HFFc6 (cell line): Measurements from ENCODE around the gene SS18L1. TPM values are rescaled to one million over a fixed set of nuclear protein-coding genes. Genes with fewer than 3 reads are reported as not detected.

Experiments
- DNase-seq: peaks from one replicate; pipeline ENCODE4 v3.0.0-alpha.2; 2018
- H3K27ac Mint-ChIP-seq: 2 replicates; pipeline ENCODE4 v1.8.0; 2020; ENCODE audit warnings: mild to moderate bottlenecking, mixed read lengths
- H3K27me3 Mint-ChIP-seq: 2 replicates; pipeline ENCODE4 v1.8.0; 2021; ENCODE audit warnings: mild to moderate bottlenecking, moderate library complexity, mixed read lengths; ENCODE audit not compliant: insufficient read depth
- H3K36me3 Mint-ChIP-seq: 2 replicates; pipeline ENCODE4 v1.8.0; 2021; ENCODE audit warnings: low read depth, mixed read lengths
- H3K4me1 Mint-ChIP-seq: 2 replicates; pipeline ENCODE4 v1.8.0; 2020; ENCODE audit warnings: low read depth, mixed read lengths
- H3K4me3 Mint-ChIP-seq: 2 replicates; pipeline ENCODE4 v1.8.0; 2020; ENCODE audit warnings: mild to moderate bottlenecking, moderate library complexity, mixed read lengths
- H3K9me3 Mint-ChIP-seq: 2 replicates; pipeline ENCODE4 v1.8.0; 2020; ENCODE audit warnings: mild to moderate bottlenecking, mixed read lengths
- CTCF ChIP-seq: fragments of 200-600 bp; sonication (generic); IDR thresholded peaks from 2 replicates; pipeline ENCODE4 v1.5.0; 2021; ENCODE audit warnings: antibody characterized with exemption, mild to moderate bottlenecking
- total RNA-seq, 6 experiments: library from RNA; stranded (reverse); fragmentation: NEBNext Ultra II Directional; extraction: Animal tissue kit (Norgen Biotek cat#: 25700); gene quantifications; 2 replicates in 1 of 6; 3 replicates in 5 of 6; pipeline ENCODE4 v1.2.3, GENCODE V29; 2021

SS18L1 gene
- total RNA-seq, 6 experiments from 2014 or later: 5.5 to 7.9 (median 5.9) TPM

DNA sequence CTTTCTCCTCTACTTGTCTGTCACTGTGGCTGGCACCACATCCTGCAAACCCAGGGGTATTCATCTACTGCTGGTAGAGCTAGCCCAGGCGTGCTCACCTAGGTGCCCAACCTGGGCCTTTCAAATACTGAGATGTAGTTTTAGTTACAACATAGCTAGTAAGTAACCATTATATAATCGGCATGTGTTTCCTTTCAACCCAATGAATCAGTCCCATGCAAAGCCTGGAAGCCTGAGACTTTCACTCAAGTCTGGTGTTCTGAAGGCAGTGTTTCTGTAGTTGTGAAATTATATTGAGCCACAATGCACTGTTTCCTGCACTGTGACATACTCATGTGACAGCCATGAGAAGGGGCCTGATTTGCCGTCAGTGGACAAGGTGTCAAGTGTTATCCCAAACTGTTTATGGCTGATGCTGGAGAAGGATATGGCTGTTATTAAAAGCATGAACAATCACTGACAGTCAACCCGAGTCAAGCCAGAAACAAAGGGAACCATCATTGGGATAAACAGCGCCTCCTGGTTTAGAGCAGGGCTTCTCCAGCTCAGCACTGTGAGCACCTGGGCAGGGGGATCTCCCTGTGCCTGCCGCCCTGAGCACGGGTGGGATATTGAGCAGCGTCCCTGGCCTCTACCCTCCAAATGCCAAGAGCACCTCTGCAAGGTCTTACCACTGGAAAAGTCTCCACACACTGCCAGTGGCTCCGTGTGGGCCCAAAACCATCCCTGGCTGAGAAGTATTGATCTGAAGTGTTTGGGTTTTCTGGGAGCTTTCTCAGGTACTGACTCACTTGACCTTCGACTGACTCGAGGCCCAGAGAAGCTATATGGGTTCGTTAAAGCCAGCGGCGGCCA is 1.9 kb upstream of the SS18L1 start:
- Mint-ChIP-seq H3K36me3 (peaks cover 43% of the 10 kb centered on the region), H3K4me1 (peaks cover 44% of the 10 kb centered on the region), H3K4me3 (peak overlapping the region; percentile 90), H3K27ac (peak overlapping the region; percentile 81), H3K9me3 (no peaks in the 10 kb centered on the region), H3K27me3 (peaks cover 11% of the 10 kb centered on the region)
- DNase-seq: no peak
- TF ChIP-seq CTCF: peak; percentile 69

GRCh38 chr20:62142252-62143080 is 1.1 kb upstream of the SS18L1 start:
- H3K9me3 Mint-ChIP-seq: no peaks in the 10 kb centered on the region
- H3K36me3 Mint-ChIP-seq: peaks cover 37% of the 10 kb centered on the region
- TF ChIP-seq CTCF: no peak
- H3K4me3 Mint-ChIP-seq: peak overlapping the region; percentile 90
- DNase-seq: no peak
- peak overlapping the region; percentile 81 for H3K27ac Mint-ChIP-seq
- peaks cover 44% of the 10 kb centered on the region for H3K4me1 Mint-ChIP-seq
- peaks cover 8% of the 10 kb centered on the region for H3K27me3 Mint-ChIP-seq

DNA sequence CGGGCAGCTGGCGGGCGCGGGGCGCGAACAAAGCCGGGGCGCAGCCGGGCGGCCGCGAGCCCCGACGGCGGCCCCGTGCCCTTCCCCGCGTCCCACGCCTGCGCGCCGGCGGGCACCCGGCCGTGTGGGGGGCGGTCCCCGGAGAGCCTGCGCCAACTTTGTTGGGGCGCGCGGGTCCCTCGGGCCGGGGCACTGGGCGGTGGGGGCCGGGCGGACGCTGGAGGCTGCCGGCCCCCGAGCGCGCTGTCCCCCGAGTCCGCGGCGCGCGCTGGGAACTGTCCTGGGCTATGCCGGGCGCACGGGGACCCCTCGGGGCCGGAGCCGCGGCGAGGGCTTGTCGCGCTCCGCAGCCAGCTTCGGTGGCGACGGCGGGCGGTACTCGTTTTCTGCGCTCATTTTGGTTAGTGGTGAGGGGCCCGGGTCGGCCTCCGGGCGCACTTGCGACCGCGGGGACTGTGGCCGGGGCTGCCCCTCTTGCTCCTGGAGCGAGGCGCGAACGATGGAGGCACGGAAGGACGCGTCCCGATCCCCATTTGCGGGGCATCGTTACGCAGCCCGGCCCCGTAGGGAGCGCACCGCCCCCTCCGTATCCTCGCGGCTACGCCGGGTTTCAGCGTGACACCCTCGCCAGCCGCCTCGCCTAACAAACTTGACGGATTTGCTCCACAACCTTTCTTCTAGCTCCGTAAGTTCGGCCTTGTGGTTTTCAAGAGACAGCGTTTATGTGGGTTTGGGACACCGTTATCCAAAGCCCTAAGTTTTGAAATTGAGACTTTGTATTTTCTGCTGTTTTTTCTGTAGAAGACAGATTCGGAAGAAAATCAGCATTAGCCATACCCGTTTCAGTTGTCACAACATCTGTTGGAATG is 622 bp downstream of the SS18L1 start:
- peaks cover 4% of the 10 kb centered on the region for H3K27me3 Mint-ChIP-seq
- peaks cover 41% of the 10 kb centered on the region for H3K4me1 Mint-ChIP-seq
- H3K4me3 Mint-ChIP-seq: peak overlapping the region; percentile 91
- DNase-seq: no peak
- H3K9me3 Mint-ChIP-seq: no peaks in the 10 kb centered on the region
- H3K27ac Mint-ChIP-seq: peak overlapping the region; percentile 76
- TF ChIP-seq CTCF: peak; percentile 13; the same call in 1 of the 2 replicates
- H3K36me3 Mint-ChIP-seq: peaks cover 20% of the 10 kb centered on the region

GRCh38 chr20:62145688-62146018 is 2.1 kb downstream of the SS18L1 start:
- no peak for DNase-seq
- Mint-ChIP-seq H3K36me3 (peaks cover 10% of the 10 kb centered on the region), H3K9me3 (no peaks in the 10 kb centered on the region), H3K27ac (no peak overlapping the region), H3K27me3 (peaks cover 4% of the 10 kb centered on the region), H3K4me1 (peaks cover 40% of the 10 kb centered on the region), H3K4me3 (no peak overlapping the region; the same call in 1 of the 2 replicates)
- no peak for TF ChIP-seq CTCF
